ENCODE data around the gene PTPRJ. TPM values are rescaled to one million over a fixed set of nuclear protein-coding genes. Genes with fewer than 3 reads are reported as not detected.
A peak's percentile ranks its signal among the peaks of the same experiment; 100 is the strongest.

PTPRJ gene
- total and polyA plus RNA-seq, 2 donors (not counting 1 experiment from before 2014, with no cell fraction given): 5.3 to 5.8 TPM

GRCh38 chr11:48037709-48038468 lies 57.5 kb downstream of the PTPRJ start:
- Histone ChIP-seq H3K36me3 (ENCODE audit: control insufficient read depth, insufficient read depth, low read length) (no peaks in the 10 kb centered on the region), H3K9ac (ENCODE audit: insufficient read depth, low read length) (no peak overlapping the region), H3K79me2 (ENCODE audit: control insufficient read depth, insufficient read depth, low read length) (no peaks in the 10 kb centered on the region), H3K27me3 (ENCODE audit: control insufficient read depth, insufficient read depth, low read length) (no peaks in the 10 kb centered on the region), H3K9me3 (ENCODE audit: control insufficient read depth, insufficient read depth, low read depth, low read length) (no peaks in the 10 kb centered on the region), H3K4me1 (ENCODE audit: control insufficient read depth, extremely low read depth, insufficient read depth, low read length) (peaks cover 3% of the 10 kb centered on the region), H2AFZ (ENCODE audit: low read length) (no peak overlapping the region), H4K20me1 (ENCODE audit: control insufficient read depth, extremely low read depth, insufficient read depth, low read length) (no peaks in the 10 kb centered on the region), H3K4me3 (replicated peaks in 1 of 4; ENCODE audit: control extremely low read depth in 1 of 4, insufficient read depth in 1 of 4, low read depth in 3 of 4, low read length in 4 of 4) (no peak overlapping the region), H3K27ac (ENCODE audit: insufficient read depth, low read length) (no peak overlapping the region), H3K4me2 (ENCODE audit: extremely low read depth, insufficient read depth, low read length) (no peak overlapping the region)
- no peak for TF ChIP-seq CTCF (conservative IDR thresholded peaks at IDR 0.05 in 1 of 2, IDR thresholded peaks at IDR 0.05 in 1 of 2; ENCODE audit: low read depth in 1 of 2, low read length in 2 of 2)
- TF ChIP-seq EZH2 (IDR thresholded peaks at IDR 0.05; ENCODE audit: low read length, missing control alignments): no peak
- peak; percentile 57 to 62 for DNase-seq (ENCODE audit: low read depth in 2 of 2)

GRCh38 chr11:48040830-48041444 lies 60.6 kb downstream of the PTPRJ start:
- Histone ChIP-seq H2AFZ (ENCODE audit: low read length) (no peak overlapping the region), H3K9ac (ENCODE audit: insufficient read depth, low read length) (no peak overlapping the region), H3K27me3 (ENCODE audit: control insufficient read depth, insufficient read depth, low read length) (no peaks in the 10 kb centered on the region), H3K4me2 (ENCODE audit: extremely low read depth, insufficient read depth, low read length) (no peak overlapping the region), H3K27ac (ENCODE audit: insufficient read depth, low read length) (no peak overlapping the region), H4K20me1 (ENCODE audit: control insufficient read depth, extremely low read depth, insufficient read depth, low read length) (no peaks in the 10 kb centered on the region), H3K4me1 (ENCODE audit: control insufficient read depth, extremely low read depth, insufficient read depth, low read length) (peaks cover 3% of the 10 kb centered on the region), H3K4me3 (replicated peaks in 1 of 4; ENCODE audit: control extremely low read depth in 1 of 4, insufficient read depth in 1 of 4, low read depth in 3 of 4, low read length in 4 of 4) (no peak overlapping the region), H3K36me3 (ENCODE audit: control insufficient read depth, insufficient read depth, low read length) (no peaks in the 10 kb centered on the region), H3K9me3 (ENCODE audit: control insufficient read depth, insufficient read depth, low read depth, low read length) (no peaks in the 10 kb centered on the region), H3K79me2 (ENCODE audit: control insufficient read depth, insufficient read depth, low read length) (no peaks in the 10 kb centered on the region)
- DNase-seq (ENCODE audit: low read depth in 2 of 2): no peak
- TF ChIP-seq CTCF (conservative IDR thresholded peaks at IDR 0.05 in 1 of 2, IDR thresholded peaks at IDR 0.05 in 1 of 2; ENCODE audit: low read depth in 1 of 2, low read length in 2 of 2): no peak

GRCh38 chr11:48041877-48042695 lies 61.7 kb downstream of the PTPRJ start:
- no peaks in the 10 kb centered on the region for H3K9me3 ChIP-seq (ENCODE audit: control insufficient read depth, insufficient read depth, low read depth, low read length)
- H3K4me2 ChIP-seq (ENCODE audit: extremely low read depth, insufficient read depth, low read length): no peak overlapping the region
- no peak overlapping the region for H2AFZ ChIP-seq (ENCODE audit: low read length)
- no peaks in the 10 kb centered on the region for H3K36me3 ChIP-seq (ENCODE audit: control insufficient read depth, insufficient read depth, low read length)
- no peak overlapping the region for H3K4me3 ChIP-seq (replicated peaks in 1 of 4; ENCODE audit: control extremely low read depth in 1 of 4, insufficient read depth in 1 of 4, low read depth in 3 of 4, low read length in 4 of 4)
- H3K4me1 ChIP-seq (ENCODE audit: control insufficient read depth, extremely low read depth, insufficient read depth, low read length): no peaks in the 10 kb centered on the region
- no peak overlapping the region for H3K9ac ChIP-seq (ENCODE audit: insufficient read depth, low read length)
- no peaks in the 10 kb centered on the region for H3K79me2 ChIP-seq (ENCODE audit: control insufficient read depth, insufficient read depth, low read length)
- H4K20me1 ChIP-seq (ENCODE audit: control insufficient read depth, extremely low read depth, insufficient read depth, low read length): no peaks in the 10 kb centered on the region
- TF ChIP-seq EZH2 (IDR thresholded peaks at IDR 0.05; ENCODE audit: low read length, missing control alignments) (no peak), CTCF (conservative IDR thresholded peaks at IDR 0.05 in 1 of 2, IDR thresholded peaks at IDR 0.05 in 1 of 2; ENCODE audit: low read depth in 1 of 2, low read length in 2 of 2) (no peak)
- no peak for DNase-seq (ENCODE audit: low read depth in 2 of 2)
- H3K27ac ChIP-seq (ENCODE audit: insufficient read depth, low read length): no peak overlapping the region
- no peaks in the 10 kb centered on the region for H3K27me3 ChIP-seq (ENCODE audit: control insufficient read depth, insufficient read depth, low read length)
